Skeletal muscle satellite cell (primary cell): Measurements from ENCODE around the gene PGPEP1.

Source experiments
- H3K27me3 ChIP-seq: 2 replicates; pipeline ENCODE4 v1.7.0; 2013; ENCODE audit warnings: low read length; ENCODE audit not compliant: control insufficient read depth, insufficient read depth
- H3K36me3 ChIP-seq: 2 replicates; pipeline ENCODE4 v1.7.0; 2013; ENCODE audit warnings: mild to moderate bottlenecking, control low read depth, low read length; ENCODE audit not compliant: insufficient read depth
- H3K4me1 ChIP-seq: 2 replicates; pipeline ENCODE4 v1.7.0; 2013; ENCODE audit warnings: low read length; ENCODE audit not compliant: control insufficient read depth, insufficient read depth
- H3K4me2 ChIP-seq: 2 replicates; pipeline ENCODE4 v1.7.0; 2013; ENCODE audit warnings: mild to moderate bottlenecking, low read length
- H3K4me3 ChIP-seq: 2 replicates; pipeline ENCODE4 v1.7.0; 2013; ENCODE audit warnings: low read length
- H3K9ac ChIP-seq: 2 replicates; pipeline ENCODE4 v1.7.0; 2013; ENCODE audit warnings: mild to moderate bottlenecking, low read depth, low read length, moderate library complexity
- H3K9me3 ChIP-seq: replicated peaks from 2 replicates; pipeline ENCODE4 v1.7.0; 2013; ENCODE audit warnings: mild to moderate bottlenecking, control low read depth, low read length

The PGPEP1 gene

DNA sequence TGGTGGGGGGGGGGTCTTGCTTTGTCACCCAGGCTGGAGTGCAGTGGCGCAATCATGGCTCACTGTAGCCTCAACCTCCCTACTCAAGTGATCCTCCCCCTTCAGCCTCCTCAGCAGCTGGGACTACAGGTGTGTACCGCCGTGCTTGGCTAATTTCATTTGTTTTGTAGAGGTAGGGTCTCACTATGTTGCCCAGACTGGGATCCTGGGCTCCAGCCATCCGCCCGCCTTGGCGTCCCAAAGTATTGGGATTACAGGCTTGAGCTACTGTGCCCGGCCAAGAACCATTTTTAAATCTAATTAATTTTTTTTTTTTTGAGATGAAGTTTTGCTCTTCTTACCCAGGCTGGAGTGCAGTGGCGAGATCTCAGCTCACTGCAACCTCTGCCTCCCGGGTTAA lies 40.7 kb upstream of the PGPEP1 start:
- H3K4me2 ChIP-seq, result no peak overlapping the region
- no peak overlapping the region for H3K9ac ChIP-seq
- H3K4me3 ChIP-seq, result no peak overlapping the region
- H3K4me1 ChIP-seq, result peaks cover 43% of the 10 kb centered on the region
- no peaks in the 10 kb centered on the region for H3K9me3 ChIP-seq
- H3K36me3 ChIP-seq, result no peaks in the 10 kb centered on the region
- no peaks in the 10 kb centered on the region for H3K27me3 ChIP-seq

GRCh38 chr19:18300930-18301717 lies 39.3 kb upstream of the PGPEP1 start:
- Histone ChIP-seq H3K4me2 (peak overlapping the region; percentile 46), H3K9me3 (no peaks in the 10 kb centered on the region), H3K27me3 (no peaks in the 10 kb centered on the region), H3K4me3 (no peak overlapping the region), H3K9ac (peak overlapping the region; percentile 51), H3K4me1 (peaks cover 53% of the 10 kb centered on the region), H3K36me3 (peaks cover 4% of the 10 kb centered on the region)

- H3K27me3 ChIP-seq, result no peaks in the 10 kb centered on the region
- H3K4me2 ChIP-seq, result no peak overlapping the region
- no peaks in the 10 kb centered on the region for H3K9me3 ChIP-seq
- H3K9ac ChIP-seq, result peak overlapping the region; percentile 8
- peaks cover 53% of the 10 kb centered on the region for H3K4me1 ChIP-seq
- no peak overlapping the region for H3K4me3 ChIP-seq
- peaks cover 9% of the 10 kb centered on the region for H3K36me3 ChIP-seq
These were observed 38.7 kb upstream of the PGPEP1 start for GRCh38 chr19:18301718-18302111.

- no peaks in the 10 kb centered on the region for H3K9me3 ChIP-seq
- peaks cover 44% of the 10 kb centered on the region for H3K4me1 ChIP-seq
- H3K36me3 ChIP-seq, result peaks cover 19% of the 10 kb centered on the region
- peak overlapping the region; percentile 64 for H3K4me3 ChIP-seq
- H3K9ac ChIP-seq, result peak overlapping the region; percentile 89
- no peaks in the 10 kb centered on the region for H3K27me3 ChIP-seq
- H3K4me2 ChIP-seq, result peak overlapping the region; percentile 84
These were observed 36.3 kb upstream of the PGPEP1 start for GRCh38 chr19:18304208-18304457.

DNA sequence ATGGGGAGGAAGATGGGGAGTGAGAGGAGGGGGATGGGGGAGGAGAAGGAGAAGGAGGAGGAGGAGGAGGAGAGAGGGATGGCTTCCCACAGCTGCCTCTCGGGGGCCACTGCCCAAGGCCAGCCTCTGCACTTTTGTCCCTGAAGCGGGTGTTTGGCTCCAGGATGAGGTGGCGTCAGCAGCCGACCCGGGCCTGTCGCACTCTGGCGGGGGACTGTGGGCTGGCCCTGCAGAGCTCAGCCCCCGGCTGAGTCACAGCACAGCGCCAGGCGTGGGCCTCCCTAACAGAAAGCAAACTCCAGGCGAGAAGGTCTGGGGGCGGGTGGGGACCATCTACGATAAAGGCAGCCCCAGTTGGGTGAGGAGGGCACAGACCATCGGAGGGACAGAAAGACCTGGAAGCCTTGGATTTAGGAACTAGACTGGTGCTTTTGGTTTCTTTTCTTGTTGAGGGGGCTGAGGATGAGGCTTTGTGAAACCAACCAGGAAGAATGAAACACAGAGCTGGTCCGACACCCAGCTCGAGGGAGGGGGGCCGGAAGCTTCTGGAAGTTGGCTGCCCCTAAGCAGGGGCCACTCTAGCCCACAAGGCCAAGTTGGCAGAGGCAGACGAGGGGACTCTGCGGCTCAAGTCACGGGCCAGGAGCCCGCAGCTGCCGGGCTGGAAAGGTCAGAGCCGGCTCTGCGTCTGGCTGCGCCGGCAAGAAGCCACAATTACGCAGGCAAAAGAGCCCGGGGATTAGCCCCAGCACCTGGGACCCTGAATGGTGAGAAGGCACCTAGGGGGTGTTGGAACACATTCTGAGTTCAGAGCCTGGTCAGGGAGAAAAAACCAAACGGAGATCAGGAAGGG lies 35.7 kb upstream of the PGPEP1 start:
- Histone ChIP-seq H3K9ac (peak overlapping the region; percentile 89), H3K4me1 (peaks cover 43% of the 10 kb centered on the region), H3K36me3 (peaks cover 25% of the 10 kb centered on the region), H3K27me3 (no peaks in the 10 kb centered on the region), H3K4me3 (peak overlapping the region; percentile 64), H3K4me2 (peak overlapping the region; percentile 84), H3K9me3 (no peaks in the 10 kb centered on the region)

DNA sequence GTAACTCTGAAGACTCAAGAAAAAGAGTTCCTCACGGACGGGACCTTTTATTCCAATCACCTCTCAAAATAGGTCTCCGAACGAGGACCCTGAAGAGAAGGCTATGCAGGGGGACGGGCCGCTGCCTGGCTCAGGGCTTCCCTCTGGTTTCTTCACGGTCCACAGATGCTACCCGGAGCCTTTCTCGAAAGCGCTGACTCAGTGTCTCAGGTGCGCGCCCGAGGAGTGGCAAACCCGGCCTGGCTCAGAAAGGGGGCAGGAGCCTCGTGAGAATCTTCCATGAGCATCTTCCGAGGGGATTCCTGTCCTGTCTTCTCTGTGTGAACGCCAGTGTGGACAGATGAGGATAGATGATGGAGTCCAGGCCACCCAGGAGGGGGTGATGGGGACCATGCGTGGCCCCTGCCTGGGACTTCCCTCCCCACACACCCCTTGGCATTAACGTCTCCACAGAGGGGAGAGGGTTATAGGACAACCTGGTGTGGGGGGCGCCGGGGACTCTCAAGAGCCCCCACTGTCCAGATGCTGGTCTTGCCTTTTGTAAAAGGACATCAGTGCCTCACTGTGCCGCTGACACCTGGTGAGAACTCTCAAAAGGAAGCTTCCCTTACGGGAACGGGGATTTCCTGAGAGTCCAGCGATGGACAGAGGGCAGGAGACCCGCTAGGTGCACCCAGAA lies 34.0 kb upstream of the PGPEP1 start:
- Histone ChIP-seq H3K27me3 (no peaks in the 10 kb centered on the region), H3K9ac (no peak overlapping the region), H3K36me3 (peaks cover 35% of the 10 kb centered on the region), H3K4me3 (no peak overlapping the region), H3K9me3 (no peaks in the 10 kb centered on the region), H3K4me1 (peaks cover 35% of the 10 kb centered on the region), H3K4me2 (no peak overlapping the region)

DNA sequence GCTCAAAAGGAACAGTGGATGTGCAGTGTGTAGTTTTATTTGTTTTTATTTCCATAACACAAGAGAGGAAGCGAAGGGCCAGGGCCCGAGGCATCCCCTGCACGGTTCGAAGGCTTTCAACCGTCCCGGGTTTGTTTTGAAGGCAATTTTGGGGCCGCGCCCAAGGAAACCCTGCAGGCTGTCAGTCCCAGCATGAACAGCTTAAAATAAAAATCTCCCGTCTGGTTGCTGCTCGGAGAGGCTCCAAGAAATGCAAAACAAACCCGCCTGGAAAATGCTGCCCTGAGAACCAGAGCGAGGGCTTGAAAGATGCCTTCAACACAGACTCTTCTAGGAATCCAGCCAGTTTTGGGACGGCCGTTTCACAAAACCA lies 33.5 kb upstream of the PGPEP1 start:
- Histone ChIP-seq H3K9ac (no peak overlapping the region), H3K9me3 (no peaks in the 10 kb centered on the region), H3K27me3 (no peaks in the 10 kb centered on the region), H3K4me1 (peaks cover 30% of the 10 kb centered on the region), H3K4me2 (no peak overlapping the region), H3K4me3 (no peak overlapping the region), H3K36me3 (peaks cover 37% of the 10 kb centered on the region)

- Histone ChIP-seq H3K4me1 (peaks cover 30% of the 10 kb centered on the region), H3K36me3 (peaks cover 41% of the 10 kb centered on the region)
These were observed 33.1 kb upstream of the PGPEP1 start for GRCh38 chr19:18307271-18307681.

GRCh38 chr19:18308051-18308947 lies 32.1 kb upstream of the PGPEP1 start:
- H3K4me3 ChIP-seq, result no peak overlapping the region
- H3K4me1 ChIP-seq, result peaks cover 27% of the 10 kb centered on the region
- H3K9ac ChIP-seq, result no peak overlapping the region
- H3K4me2 ChIP-seq, result no peak overlapping the region
- H3K9me3 ChIP-seq, result no peaks in the 10 kb centered on the region
- peaks cover 46% of the 10 kb centered on the region for H3K36me3 ChIP-seq
- H3K27me3 ChIP-seq, result no peaks in the 10 kb centered on the region

More at GRCh38 chr19:18307271-18307681, 33.1 kb upstream of the PGPEP1 start:
- Histone ChIP-seq H3K27me3 (no peaks in the 10 kb centered on the region), H3K9ac (no peak overlapping the region), H3K9me3 (no peaks in the 10 kb centered on the region), H3K4me2 (no peak overlapping the region), H3K4me3 (no peak overlapping the region)

- Histone ChIP-seq H3K4me1 (peaks cover 26% of the 10 kb centered on the region), H3K9me3 (no peaks in the 10 kb centered on the region), H3K9ac (no peak overlapping the region), H3K36me3 (peaks cover 46% of the 10 kb centered on the region), H3K27me3 (no peaks in the 10 kb centered on the region), H3K4me3 (no peak overlapping the region), H3K4me2 (no peak overlapping the region)
These were observed 31.5 kb upstream of the PGPEP1 start for GRCh38 chr19:18308948-18309325.
